GM18499 (cell line): ENCODE data around the gene APEX1.
"Not testable (repeated sequence)": the region's sequence is repeated elsewhere in the genome, so short reads cannot be mapped to it uniquely, and the experiment has no call there.

Source experiments
- ATAC-seq: cut with Tn5 transposase; IDR thresholded peaks from one replicate; pipeline ENCODE4 v1.9.1; 2021; ENCODE audit warnings: moderate number of reproducible peaks; ENCODE audit not compliant: insufficient read depth, unreplicated experiment

APEX1 gene

DNA sequence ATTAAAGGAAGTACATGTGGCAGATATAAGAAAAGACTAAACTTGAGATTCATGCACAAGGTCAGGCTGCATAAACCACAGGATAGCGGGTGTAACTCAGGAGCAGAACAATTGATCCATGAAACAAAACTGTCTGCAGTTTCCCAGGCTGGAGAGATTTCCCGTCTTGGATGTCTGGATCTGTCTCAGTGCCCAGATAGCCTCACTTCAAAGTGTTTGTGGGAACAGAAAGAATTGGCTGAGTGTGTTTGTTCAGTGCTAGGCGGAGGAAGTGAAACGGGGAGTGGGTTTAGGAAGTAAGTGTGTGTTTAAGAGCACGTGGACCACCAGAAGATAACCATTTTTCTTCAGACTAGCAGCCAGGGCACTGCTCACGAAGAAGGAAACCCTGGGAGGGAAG, 48.9 kb downstream of the APEX1 start:
- ATAC-seq: no peak

DNA sequence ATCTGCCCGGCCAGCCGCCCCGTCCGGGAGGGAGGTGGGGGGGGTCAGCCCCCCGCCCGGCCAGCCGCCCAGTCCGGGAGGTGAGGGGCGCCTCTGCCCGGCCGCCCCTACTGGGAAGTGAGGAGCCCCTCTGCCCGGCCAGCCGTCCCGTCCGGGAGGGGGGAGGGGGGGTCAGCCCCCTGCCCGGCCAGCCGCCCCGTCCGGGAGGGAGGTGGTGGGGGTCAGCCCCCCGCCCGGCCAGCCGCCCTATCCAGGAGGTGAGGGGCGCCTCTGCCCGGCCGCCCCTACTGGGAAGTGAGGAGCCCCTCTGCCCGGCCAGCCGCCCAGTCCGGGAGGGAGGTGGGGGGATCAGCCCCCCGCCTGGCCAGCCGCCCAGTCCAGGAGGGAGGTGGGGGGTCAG, 51.2 kb downstream of the APEX1 start:
- ATAC-seq: not testable (repeated sequence)

DNA sequence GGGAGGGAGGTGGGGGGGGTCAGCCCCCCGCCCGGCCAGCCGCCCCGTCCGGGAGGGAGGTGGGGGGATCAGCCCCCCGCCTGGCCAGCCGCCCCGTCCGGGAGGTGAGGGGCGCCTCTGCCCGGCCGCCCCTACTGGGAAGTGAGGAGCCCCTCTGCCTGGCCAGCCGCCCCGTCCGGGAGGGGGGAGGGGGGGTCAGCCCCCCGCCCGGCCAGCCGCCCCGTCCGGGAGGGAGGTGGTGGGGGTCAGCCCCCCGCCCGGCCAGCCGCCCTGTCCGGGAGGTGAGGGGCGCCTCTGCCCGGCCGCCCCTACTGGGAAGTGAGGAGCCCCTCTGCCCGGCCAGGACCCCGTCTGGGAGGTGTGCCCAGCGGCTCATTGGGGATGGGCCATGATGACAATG, 51.7 kb downstream of the APEX1 start:
- ATAC-seq: not testable (repeated sequence)
